Right renal pelvis (tissue), 4 donors: ENCODE data around the gene FAM83D. TPM values are rescaled to one million over a fixed set of nuclear protein-coding genes. Genes with fewer than 3 reads are reported as not detected.
"Not testable (repeated sequence)": the region's sequence is repeated elsewhere in the genome, so short reads cannot be mapped to it uniquely, and the experiment has no call there.

Experiments used
- DNase-seq, 4 donors: peaks; one replicate each; pipeline ENCODE4 v3.0.0-alpha.2; 2013; ENCODE audit warnings: low read depth in 4 of 4, low spot score in 3 of 4, missing footprints in 1 of 4
- polyA plus RNA-seq, 4 donors: library from polyadenylated mRNA; unstranded; fragments of 120-200 nt; gene quantifications; one replicate each; pipeline ENCODE4 v1.2.1, GENCODE V29; 2013; ENCODE audit not compliant: insufficient read length in 4 of 4

Gene FAM83D
- polyA plus RNA-seq, 4 donors: 13.0 to 14.6 (median 14.4) TPM

DNA sequence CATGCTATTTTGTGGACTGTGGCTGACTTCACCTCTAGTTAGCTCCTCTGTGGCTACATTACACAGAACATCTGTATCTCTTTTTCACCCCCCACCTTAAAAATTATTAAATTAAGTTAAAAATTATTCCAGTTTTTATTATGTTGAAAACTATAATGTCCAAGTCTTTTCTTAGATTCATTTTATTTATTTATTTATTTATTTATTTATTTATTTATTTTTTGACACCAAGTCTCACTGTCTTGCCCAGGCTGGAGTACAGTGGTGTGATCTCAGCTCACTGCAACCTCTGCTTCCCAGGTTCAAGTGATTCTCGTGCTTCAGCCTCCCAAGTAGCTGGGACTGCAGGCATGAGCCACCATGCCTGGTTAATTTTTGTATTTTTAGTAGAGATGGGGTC is 70.6 kb downstream of the FAM83D start:
- not testable (repeated sequence) for DNase-seq

GRCh38 chr20:38997622-38998021 is 71.4 kb downstream of the FAM83D start:
- DNase-seq: no peak

- DNase-seq: no peak
Measured at GRCh38 chr20:38999217-38999616, 73.0 kb downstream of the FAM83D start.

GRCh38 chr20:38999965-39000910 is 74.0 kb downstream of the FAM83D start:
- no peak for DNase-seq

Other genes starting within 250 kb of the FAM83D start
- 1 to 10 TPM; 1.4 to 2.1 (median 1.7) TPM for gene SLC32A1, start 201.9 kb upstream of the FAM83D start, polyA plus RNA-seq
- gene ACTR5, start 178.0 kb upstream of the FAM83D start, polyA plus RNA-seq: 10 to 100 TPM in 1 of 4 donors, 1 to 10 TPM in 3; 8.9 to 10.5 (median 9.9) TPM
- 1 to 10 TPM; 6.9 to 9.0 (median 8.3) TPM for gene PPP1R16B, start 120.7 kb upstream of the FAM83D start, polyA plus RNA-seq
- 10 to 100 TPM; 13.8 to 16.9 (median 15.2) TPM for gene DHX35, start 35.9 kb downstream of the FAM83D start, polyA plus RNA-seq